Measurements from ENCODE around the gene MGMT. TPM values are rescaled to one million over a fixed set of nuclear protein-coding genes. Genes with fewer than 3 reads are reported as not detected.
A peak's percentile ranks its signal among the peaks of the same experiment; 100 is the strongest.

MGMT gene
- total RNA-seq, 1 experiment from 2014 or later = 11.5 TPM

DNA sequence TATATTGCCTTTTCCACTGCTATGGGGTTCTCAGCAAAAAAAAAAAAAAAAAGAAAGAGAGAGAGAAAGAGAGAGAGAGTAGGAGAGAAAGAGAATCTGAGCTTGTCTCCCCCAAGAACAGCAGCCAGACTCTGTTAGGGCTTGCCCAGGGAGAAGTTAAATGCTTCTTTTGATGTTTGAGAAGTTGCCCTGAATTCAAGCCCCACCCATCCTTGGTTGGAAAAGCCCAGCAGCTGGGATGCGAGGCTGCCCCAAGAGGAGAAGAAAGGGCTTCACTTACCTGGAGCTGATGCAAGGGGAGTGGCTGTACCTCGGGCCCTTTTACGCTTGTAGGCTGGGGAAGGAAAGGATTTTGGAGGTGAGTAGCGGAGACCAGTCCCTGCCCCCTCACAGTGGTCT lies 20.9 kb upstream of the MGMT start:
- Histone ChIP-seq H3K4me3 (replicated peaks in 1 of 2; ENCODE audit: low read depth in 1 of 2, low read length in 2 of 2) (no peak overlapping the region), H2AFZ (ENCODE audit: low read depth, low read length, poor library complexity, severe bottlenecking) (no peak overlapping the region), H4K20me1 (ENCODE audit: insufficient read depth) (no peaks in the 10 kb centered on the region), H3K27me3 (ENCODE audit: insufficient read depth, low read length) (no peaks in the 10 kb centered on the region; the same call in 1 of the 2 replicates), H3K36me3 (ENCODE audit: control insufficient read depth in 1 of 2, insufficient read depth in 2 of 2, low read length in 2 of 2) (no peaks in the 10 kb centered on the region), H3K9ac (ENCODE audit: low read length) (no peak overlapping the region), H3K9me3 (ENCODE audit: control insufficient read depth in 1 of 2, insufficient read depth in 1 of 2, low read depth in 1 of 2, low read length in 2 of 2) (peaks cover 4 to 14% of the 10 kb centered on the region in 2 experiments; a peak in 2 of 4 replicates), H3K27ac (ENCODE audit: low read depth, low read length) (no peak overlapping the region), H3K9me2 (ENCODE audit: insufficient read depth) (no peaks in the 10 kb centered on the region), H3K4me2 (ENCODE audit: low read length) (no peak overlapping the region), H3K79me2 (ENCODE audit: insufficient read depth, low read length) (no peaks in the 10 kb centered on the region), H3K4me1 (ENCODE audit: control insufficient read depth in 1 of 2, insufficient read depth in 2 of 2, low read length in 2 of 2) (no peaks in the 10 kb centered on the region)
- POLR2A ChIA-PET = no interaction called here
- CTCF ChIA-PET = no interaction called here
- DNase-seq (ENCODE audit: low read depth, low spot score) = no peak
- TF ChIP-seq, protein P1, sequence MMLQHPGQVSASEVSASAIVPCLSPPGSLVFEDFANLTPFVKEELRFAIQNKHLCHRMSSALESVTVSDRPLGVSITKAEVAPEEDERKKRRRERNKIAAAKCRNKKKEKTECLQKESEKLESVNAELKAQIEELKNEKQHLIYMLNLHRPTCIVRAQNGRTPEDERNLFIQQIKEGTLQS (IDR thresholded peaks at IDR 0.05) = no peak
- no peak for TF ChIP-seq EGR1 (IDR thresholded peaks at IDR 0.05; ENCODE audit: low read depth)
- no peak for TF ChIP-seq SRF (IDR thresholded peaks at IDR 0.05; ENCODE audit: low read depth)
- no peak for TF ChIP-seq RAD21 (IDR thresholded peaks at IDR 0.05; ENCODE audit: low read depth)
- TF ChIP-seq FOSL1 (IDR thresholded peaks at IDR 0.05; ENCODE audit: low read depth) = no peak
- TF ChIP-seq ZNF274 (IDR thresholded peaks at IDR 0.05; ENCODE audit: low read depth, low read length) = no peak
- TF ChIP-seq, protein P2, sequence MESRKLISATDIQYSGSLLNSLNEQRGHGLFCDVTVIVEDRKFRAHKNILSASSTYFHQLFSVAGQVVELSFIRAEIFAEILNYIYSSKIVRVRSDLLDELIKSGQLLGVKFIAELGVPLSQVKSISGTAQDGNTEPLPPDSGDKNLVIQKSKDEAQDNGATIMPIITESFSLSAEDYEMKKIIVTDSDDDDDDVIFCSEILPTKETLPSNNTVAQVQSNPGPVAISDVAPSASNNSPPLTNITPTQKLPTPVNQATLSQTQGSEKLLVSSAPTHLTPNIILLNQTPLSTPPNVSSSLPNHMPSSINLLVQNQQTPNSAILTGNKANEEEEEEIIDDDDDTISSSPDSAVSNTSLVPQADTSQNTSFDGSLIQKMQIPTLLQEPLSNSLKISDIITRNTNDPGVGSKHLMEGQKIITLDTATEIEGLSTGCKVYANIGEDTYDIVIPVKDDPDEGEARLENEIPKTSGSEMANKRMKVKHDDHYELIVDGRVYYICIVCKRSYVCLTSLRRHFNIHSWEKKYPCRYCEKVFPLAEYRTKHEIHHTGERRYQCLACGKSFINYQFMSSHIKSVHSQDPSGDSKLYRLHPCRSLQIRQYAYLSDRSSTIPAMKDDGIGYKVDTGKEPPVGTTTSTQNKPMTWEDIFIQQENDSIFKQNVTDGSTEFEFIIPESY (IDR thresholded peaks at IDR 0.05; ENCODE audit: extremely low read depth, insufficient replicate concordance, low read length) = no peak
- TF ChIP-seq ZFX (IDR thresholded peaks at IDR 0.05) = no peak
- TF ChIP-seq TCF7L2 (IDR thresholded peaks at IDR 0.05; ENCODE audit: borderline replicate concordance, extremely low read depth, insufficient read depth, insufficient read length) = no peak
- TF ChIP-seq POLR2A (IDR thresholded peaks at IDR 0.05; ENCODE audit: borderline replicate concordance, extremely low read depth, insufficient read depth, insufficient read length) = no peak
- no peak for TF ChIP-seq CEBPB (IDR thresholded peaks at IDR 0.05; ENCODE audit: low read depth)
- TF ChIP-seq, protein P3, sequence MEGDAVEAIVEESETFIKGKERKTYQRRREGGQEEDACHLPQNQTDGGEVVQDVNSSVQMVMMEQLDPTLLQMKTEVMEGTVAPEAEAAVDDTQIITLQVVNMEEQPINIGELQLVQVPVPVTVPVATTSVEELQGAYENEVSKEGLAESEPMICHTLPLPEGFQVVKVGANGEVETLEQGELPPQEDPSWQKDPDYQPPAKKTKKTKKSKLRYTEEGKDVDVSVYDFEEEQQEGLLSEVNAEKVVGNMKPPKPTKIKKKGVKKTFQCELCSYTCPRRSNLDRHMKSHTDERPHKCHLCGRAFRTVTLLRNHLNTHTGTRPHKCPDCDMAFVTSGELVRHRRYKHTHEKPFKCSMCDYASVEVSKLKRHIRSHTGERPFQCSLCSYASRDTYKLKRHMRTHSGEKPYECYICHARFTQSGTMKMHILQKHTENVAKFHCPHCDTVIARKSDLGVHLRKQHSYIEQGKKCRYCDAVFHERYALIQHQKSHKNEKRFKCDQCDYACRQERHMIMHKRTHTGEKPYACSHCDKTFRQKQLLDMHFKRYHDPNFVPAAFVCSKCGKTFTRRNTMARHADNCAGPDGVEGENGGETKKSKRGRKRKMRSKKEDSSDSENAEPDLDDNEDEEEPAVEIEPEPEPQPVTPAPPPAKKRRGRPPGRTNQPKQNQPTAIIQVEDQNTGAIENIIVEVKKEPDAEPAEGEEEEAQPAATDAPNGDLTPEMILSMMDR (IDR thresholded peaks at IDR 0.05 in 2 of 3, conservative IDR thresholded peaks at IDR 0.05 in 1 of 3; ENCODE audit: borderline replicate concordance in 1 of 3, insufficient read depth in 1 of 3, low read depth in 2 of 3, low read length in 2 of 3) = no peak
- TF ChIP-seq SP1 (IDR thresholded peaks at IDR 0.05; ENCODE audit: low read depth) = no peak
- TF ChIP-seq YY1 (IDR thresholded peaks at IDR 0.05; ENCODE audit: extremely low read depth, insufficient replicate concordance, low read depth, low read length) = no peak
- TF ChIP-seq JUND (IDR thresholded peaks at IDR 0.05) = no peak
- no peak for TF ChIP-seq SIN3A (IDR thresholded peaks at IDR 0.05; ENCODE audit: low read depth)
- TF ChIP-seq, protein P4, sequence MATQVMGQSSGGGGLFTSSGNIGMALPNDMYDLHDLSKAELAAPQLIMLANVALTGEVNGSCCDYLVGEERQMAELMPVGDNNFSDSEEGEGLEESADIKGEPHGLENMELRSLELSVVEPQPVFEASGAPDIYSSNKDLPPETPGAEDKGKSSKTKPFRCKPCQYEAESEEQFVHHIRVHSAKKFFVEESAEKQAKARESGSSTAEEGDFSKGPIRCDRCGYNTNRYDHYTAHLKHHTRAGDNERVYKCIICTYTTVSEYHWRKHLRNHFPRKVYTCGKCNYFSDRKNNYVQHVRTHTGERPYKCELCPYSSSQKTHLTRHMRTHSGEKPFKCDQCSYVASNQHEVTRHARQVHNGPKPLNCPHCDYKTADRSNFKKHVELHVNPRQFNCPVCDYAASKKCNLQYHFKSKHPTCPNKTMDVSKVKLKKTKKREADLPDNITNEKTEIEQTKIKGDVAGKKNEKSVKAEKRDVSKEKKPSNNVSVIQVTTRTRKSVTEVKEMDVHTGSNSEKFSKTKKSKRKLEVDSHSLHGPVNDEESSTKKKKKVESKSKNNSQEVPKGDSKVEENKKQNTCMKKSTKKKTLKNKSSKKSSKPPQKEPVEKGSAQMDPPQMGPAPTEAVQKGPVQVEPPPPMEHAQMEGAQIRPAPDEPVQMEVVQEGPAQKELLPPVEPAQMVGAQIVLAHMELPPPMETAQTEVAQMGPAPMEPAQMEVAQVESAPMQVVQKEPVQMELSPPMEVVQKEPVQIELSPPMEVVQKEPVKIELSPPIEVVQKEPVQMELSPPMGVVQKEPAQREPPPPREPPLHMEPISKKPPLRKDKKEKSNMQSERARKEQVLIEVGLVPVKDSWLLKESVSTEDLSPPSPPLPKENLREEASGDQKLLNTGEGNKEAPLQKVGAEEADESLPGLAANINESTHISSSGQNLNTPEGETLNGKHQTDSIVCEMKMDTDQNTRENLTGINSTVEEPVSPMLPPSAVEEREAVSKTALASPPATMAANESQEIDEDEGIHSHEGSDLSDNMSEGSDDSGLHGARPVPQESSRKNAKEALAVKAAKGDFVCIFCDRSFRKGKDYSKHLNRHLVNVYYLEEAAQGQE (IDR thresholded peaks at IDR 0.05; ENCODE audit: low read depth) = no peak
- TF ChIP-seq EZH2phosphoT487 (IDR thresholded peaks at IDR 0.05; ENCODE audit: borderline replicate concordance) = no peak
- intact Hi-C loops (cut with micrococcal nuclease) = no loop called here
- ATAC-seq = peak; percentile 63
- BruUV-seq (replicated peaks) = no TSS peak
- RAD21 ChIA-PET (ENCODE audit: low non-redundant PET in 1 of 2, low total read pairs in 2 of 2, uncharacterized antibody in 2 of 2, unreplicated experiment in 2 of 2) = no interaction called here
